Measurements from ENCODE around the gene MNS1.

GRCh38 chr15:56440214-56440770 is 24.6 kb downstream of the MNS1 start:
- TF ChIP-seq, protein P1, sequence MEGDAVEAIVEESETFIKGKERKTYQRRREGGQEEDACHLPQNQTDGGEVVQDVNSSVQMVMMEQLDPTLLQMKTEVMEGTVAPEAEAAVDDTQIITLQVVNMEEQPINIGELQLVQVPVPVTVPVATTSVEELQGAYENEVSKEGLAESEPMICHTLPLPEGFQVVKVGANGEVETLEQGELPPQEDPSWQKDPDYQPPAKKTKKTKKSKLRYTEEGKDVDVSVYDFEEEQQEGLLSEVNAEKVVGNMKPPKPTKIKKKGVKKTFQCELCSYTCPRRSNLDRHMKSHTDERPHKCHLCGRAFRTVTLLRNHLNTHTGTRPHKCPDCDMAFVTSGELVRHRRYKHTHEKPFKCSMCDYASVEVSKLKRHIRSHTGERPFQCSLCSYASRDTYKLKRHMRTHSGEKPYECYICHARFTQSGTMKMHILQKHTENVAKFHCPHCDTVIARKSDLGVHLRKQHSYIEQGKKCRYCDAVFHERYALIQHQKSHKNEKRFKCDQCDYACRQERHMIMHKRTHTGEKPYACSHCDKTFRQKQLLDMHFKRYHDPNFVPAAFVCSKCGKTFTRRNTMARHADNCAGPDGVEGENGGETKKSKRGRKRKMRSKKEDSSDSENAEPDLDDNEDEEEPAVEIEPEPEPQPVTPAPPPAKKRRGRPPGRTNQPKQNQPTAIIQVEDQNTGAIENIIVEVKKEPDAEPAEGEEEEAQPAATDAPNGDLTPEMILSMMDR (IDR thresholded peaks at IDR 0.05): no peak
- TF ChIP-seq EZH2 (IDR thresholded peaks at IDR 0.05; ENCODE audit: borderline replicate concordance, insufficient read depth, low read depth, low read length, poor library complexity, severe bottlenecking): no peak

Data from B cell (primary cell).